H1 (cell line): ENCODE results near the gene CENPP. TPM values are rescaled to one million over a fixed set of nuclear protein-coding genes. Genes with fewer than 3 reads are reported as not detected.

ENCODE experiments used
- CTCF ChIA-PET: fragments of 300-600 bp; sonication (Branson Sonifier 250); formaldehyde crosslinking; loops from one replicate; lab custom pipeline; 2021; ENCODE audit not compliant: partially characterized antibody; lab: Charles Lee
- POLR2A ChIA-PET: fragments of 300-600 bp; sonication (Branson Sonifier 250); formaldehyde crosslinking; loops from one replicate; lab custom pipeline; 2021; ENCODE audit warnings: inconsistent platforms; ENCODE audit not compliant: partially characterized antibody; lab: Charles Lee
- DNase-seq, 2 experiments: peaks; one replicate each; pipeline versions ENCODE4 v3.0.0 to v3.0.0-alpha.2; 2010 to 2022; ENCODE audit warnings: low spot score in 2 of 2, low read depth in 1 of 2, mixed read lengths in 1 of 2
- FAIRE-seq: peaks from 2 replicates; lab custom pipeline; 2011; peaks lifted over from hg19 to GRCh38; lab: Jason Lieb, UNC
- H2AFZ ChIP-seq: 2 replicates; pipeline ENCODE4 v1.8.1; 2012; ENCODE audit warnings: low read length, inconsistent platforms
- H2AK5ac ChIP-seq: 2 replicates; pipeline ENCODE4 v1.6.1; 2013; ENCODE audit warnings: low read depth, low read length
- H2BK120ac ChIP-seq: replicated peaks from 2 replicates; pipeline ENCODE3; 2013; ENCODE audit warnings: low read depth, low read length, inconsistent platforms
- H2BK12ac ChIP-seq: 2 replicates; pipeline ENCODE4 v1.6.1; 2013; ENCODE audit warnings: low read depth, low read length
- H2BK15ac ChIP-seq: 2 replicates; pipeline ENCODE4 v1.6.1; 2013; ENCODE audit warnings: low read length
- H2BK20ac ChIP-seq: 2 replicates; pipeline ENCODE4 v1.6.1; 2013; ENCODE audit warnings: low read length
- H2BK5ac ChIP-seq: 2 replicates; pipeline ENCODE4 v1.6.1; 2013; ENCODE audit warnings: low read depth, low read length
- H3K14ac ChIP-seq: 2 replicates; pipeline ENCODE4 v1.6.1; 2013; ENCODE audit warnings: inconsistent platforms; ENCODE audit not compliant: insufficient read length
- H3K18ac ChIP-seq: 2 replicates; pipeline ENCODE4 v1.6.1; 2013; ENCODE audit warnings: low read length; ENCODE audit errors: extremely low read depth
- H3K23ac ChIP-seq: 2 replicates; pipeline ENCODE4 v1.6.1; 2013; ENCODE audit warnings: inconsistent platforms; ENCODE audit not compliant: insufficient read length
- H3K23me2 ChIP-seq: 2 replicates; pipeline ENCODE4 v1.6.1; 2013; ENCODE audit warnings: low read depth, low read length
- H3K27ac ChIP-seq: 2 replicates; pipeline ENCODE4 v1.6.1; 2011; ENCODE audit warnings: low read depth, low read length, inconsistent platforms
- H3K27me3 ChIP-seq, 4 experiments: replicated peaks in 1 of 4; 1 replicate in 1 of 4; 2 replicates in 3 of 4; pipeline versions ENCODE4 v1.6.1 to v1.8.1; 2011 to 2013; ENCODE audit warnings: low read length in 3 of 4, mild to moderate bottlenecking in 3 of 4, inconsistent platforms in 2 of 4, mixed read lengths in 2 of 4, moderate library complexity in 1 of 4; ENCODE audit not compliant: control insufficient read depth in 3 of 4, insufficient read depth in 3 of 4; ENCODE audit errors: extremely low read depth in 1 of 4
- H3K36me3 ChIP-seq, 4 experiments: 2 replicates each; pipeline versions ENCODE4 v1.6.1 to v1.8.1; 2011 to 2013; ENCODE audit warnings: mild to moderate bottlenecking in 4 of 4, low read length in 3 of 4, moderate library complexity in 2 of 4, control low read depth in 1 of 4, inconsistent platforms in 1 of 4; ENCODE audit not compliant: insufficient read depth in 4 of 4, control insufficient read depth in 2 of 4
- H3K4ac ChIP-seq: replicated peaks from 2 replicates; pipeline ENCODE3; 2013; ENCODE audit warnings: low read length, low read depth, mixed read lengths, inconsistent platforms; ENCODE audit not compliant: insufficient read length
- H3K4me1 ChIP-seq, 4 experiments: replicated peaks in 1 of 4; 1 replicate in 1 of 4; 2 replicates in 3 of 4; pipeline versions ENCODE4 v1.6.1 to v1.8.1; 2011 to 2013; ENCODE audit warnings: low read length in 3 of 4, inconsistent platforms in 2 of 4, mixed read lengths in 1 of 4; ENCODE audit not compliant: insufficient read depth in 4 of 4, control insufficient read depth in 3 of 4
- H3K4me2 ChIP-seq, 2 experiments: 2 replicates each; pipeline versions ENCODE4 v1.6.1 to v1.8.1; 2011 to 2013; ENCODE audit warnings: low read depth in 2 of 2, low read length in 2 of 2, control low read depth in 1 of 2, inconsistent platforms in 1 of 2, mild to moderate bottlenecking in 1 of 2; ENCODE audit not compliant: insufficient read depth in 1 of 2
- H3K4me3 ChIP-seq, 4 experiments: fragments of 200-600, 300-600 bp in 1 of 4; sonication (generic), shearing (Covaris generic), sonication (Bioruptor Twin) in 1 of 4; 2 replicates each; pipeline versions ENCODE4 v1.5.1 to v1.8.1; 2011 to 2016; ENCODE audit warnings: low read length in 4 of 4, low read depth in 3 of 4, control low read depth in 2 of 4, inconsistent platforms in 2 of 4, mild to moderate bottlenecking in 2 of 4, mixed read lengths in 1 of 4, moderate library complexity in 1 of 4; ENCODE audit not compliant: insufficient read depth in 2 of 4; ENCODE audit errors: extremely low read depth in 1 of 4
- H3K56ac ChIP-seq: replicated peaks from 2 replicates; pipeline ENCODE3; 2013; ENCODE audit warnings: low read depth, mild to moderate bottlenecking, mixed read lengths, low read length, inconsistent platforms; ENCODE audit not compliant: insufficient read length
- H3K79me1 ChIP-seq: 2 replicates; pipeline ENCODE4 v1.6.1; 2013; ENCODE audit warnings: low read depth, low read length, control low read depth
- H3K79me2 ChIP-seq, 2 experiments: 2 replicates each; pipeline versions ENCODE4 v1.6.1 to v1.8.1; 2012 to 2013; ENCODE audit warnings: low read length in 2 of 2, mild to moderate bottlenecking in 2 of 2, inconsistent platforms in 1 of 2; ENCODE audit not compliant: insufficient read depth in 2 of 2, control insufficient read depth in 1 of 2
- H3K9ac ChIP-seq, 4 experiments: replicated peaks in 1 of 4; 1 replicate in 1 of 4; 2 replicates in 3 of 4; pipeline versions ENCODE4 v1.6.1 to v1.8.1; 2011 to 2013; ENCODE audit warnings: low read depth in 3 of 4, low read length in 3 of 4, control low read depth in 2 of 4, mild to moderate bottlenecking in 2 of 4, moderate library complexity in 2 of 4, inconsistent platforms in 1 of 4; ENCODE audit errors: extremely low read depth in 1 of 4
- H3K9me3 ChIP-seq, 2 experiments: 2 replicates each; pipeline versions ENCODE4 v1.6.1 to v1.8.1; 2012 to 2013; ENCODE audit warnings: mild to moderate bottlenecking in 2 of 2, moderate library complexity in 2 of 2, control low read depth in 1 of 2, inconsistent platforms in 1 of 2, low read depth in 1 of 2, low read length in 1 of 2, mixed read lengths in 1 of 2; ENCODE audit not compliant: insufficient read depth in 2 of 2
- H4K20me1 ChIP-seq, 2 experiments: replicated peaks in 1 of 2; 2 replicates each; pipeline versions ENCODE3 to v1.8.1; 2011 to 2013; ENCODE audit warnings: inconsistent platforms in 2 of 2, low read length in 2 of 2, mild to moderate bottlenecking in 1 of 2; ENCODE audit not compliant: insufficient read depth in 2 of 2, control insufficient read depth in 1 of 2
- H4K5ac ChIP-seq: 2 replicates; pipeline ENCODE4 v1.6.1; 2013; ENCODE audit warnings: low read length, low read depth, mixed read lengths, inconsistent platforms; ENCODE audit not compliant: insufficient read length
- H4K8ac ChIP-seq: 2 replicates; pipeline ENCODE4 v1.8.0; 2013; ENCODE audit warnings: mild to moderate bottlenecking, moderate library complexity, low read length, inconsistent platforms; ENCODE audit not compliant: insufficient read depth; ENCODE audit errors: extremely low read depth
- H4K91ac ChIP-seq: replicated peaks from 2 replicates; pipeline ENCODE3; 2013; ENCODE audit warnings: low read length, mixed read lengths, inconsistent platforms; ENCODE audit not compliant: insufficient read length
- CREB1 ChIP-seq: IDR thresholded peaks from 2 replicates; pipeline ENCODE4 v1.6.1; 2012; ENCODE audit warnings: inconsistent platforms
- KDM1A ChIP-seq: fragments of 200-600, 300-600 bp; sonication (generic); IDR thresholded peaks from 2 replicates; pipeline ENCODE4 v1.7.1; 2016; ENCODE audit warnings: mild to moderate bottlenecking, low read length, borderline replicate concordance
- RBBP5 ChIP-seq: IDR thresholded peaks from 2 replicates; pipeline ENCODE4 v1.7.1; 2012; ENCODE audit warnings: low read depth, mild to moderate bottlenecking, inconsistent platforms, low read length, moderate library complexity, borderline replicate concordance
- WGBS, 2 experiments: shearing (Covaris generic) in 1 of 2; methylation state at CpG; one replicate each; pipeline versions ENCODE4 v1.1.6 to v1.1.7; 2013 to 2015; ENCODE audit warnings: low lambda C conversion rate in 2 of 2, mixed read lengths in 2 of 2, inconsistent platforms in 1 of 2, low coverage in 1 of 2, missing lambda C conversion rate in 1 of 2; ENCODE audit not compliant: insufficient replicate concordance in 2 of 2, insufficient coverage in 1 of 2, insufficient read length in 1 of 2; ENCODE audit errors: extremely low coverage in 1 of 2, missing lambda C conversion rate in 1 of 2; 5-methylcytosine and 5-hydroxymethylcytosine counted together
- polyA plus RNA-seq, 7 experiments: library from polyadenylated mRNA; depleted of rRNA in 3 of 7; stranded (reverse) in 5 of 7; unstranded in 2 of 7; fragments of >200 nt in 5 of 7; fragments of 200-250 nt in 2 of 7; gene quantifications; 1 replicate in 5 of 7; 2 replicates in 1 of 7; 4 replicates in 1 of 7; pipeline versions ENCODE4 v1.2.1 to v1.2.3, GENCODE V29; 2011 to 2013; ENCODE audit warnings: missing spikeins in 2 of 7, mixed read lengths in 2 of 7
- total RNA-seq: library from RNA; stranded (reverse); fragmentation: NEBNext Ultra II Directional; extraction: Animal tissue kit (Norgen Biotek cat#: 25700); gene quantifications from 2 replicates; pipeline ENCODE4 v1.2.1, GENCODE V29; 2021

CENPP gene
- total and polyA plus RNA-seq, 2 of the 8 experiments (the other 6 are each of a cell fraction or from before 2014, with no cell fraction given) = 2.7 to 10.8 TPM

DNA sequence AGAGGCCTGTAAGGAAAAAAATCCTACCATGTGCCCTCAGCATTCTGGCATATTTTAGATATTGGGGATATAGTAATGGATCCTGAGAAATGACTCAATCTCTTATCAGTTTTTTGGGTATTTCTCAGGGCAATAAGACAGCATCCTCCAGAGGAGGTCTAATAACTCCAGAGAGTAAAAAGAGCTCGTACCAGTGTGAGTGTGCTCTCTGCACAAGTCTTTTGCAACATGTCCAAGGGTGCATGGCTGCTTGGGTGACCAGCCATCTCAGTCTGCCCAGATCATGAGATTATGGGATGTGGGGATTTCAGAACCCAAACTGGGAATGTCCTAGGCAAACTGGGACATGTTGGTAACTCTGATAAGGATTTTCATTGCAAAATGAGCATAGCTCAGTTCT lies 141.3 kb downstream of the CENPP start:
- Histone ChIP-seq H3K79me2 (no peaks in the 10 kb centered on the region), H3K9ac (no peak overlapping the region), H2BK120ac (no peak overlapping the region), H3K4ac (no peak overlapping the region), H3K23me2 (no peaks in the 10 kb centered on the region), H4K91ac (no peak overlapping the region), H2BK5ac (no peak overlapping the region), H2BK15ac (no peak overlapping the region), H2BK20ac (no peak overlapping the region), H3K4me1 (no peaks in the 10 kb centered on the region), H4K8ac (no peak overlapping the region), H3K79me1 (no peaks in the 10 kb centered on the region), H2AK5ac (no peak overlapping the region), H4K20me1 (no peaks in the 10 kb centered on the region), H3K18ac (no peak overlapping the region), H2AFZ (no peak overlapping the region)
- CTCF ChIA-PET = interaction anchor here (2.0 kb wide), 1 partner anchor 14 kb away, joined by 5 read pairs; no protein-coding TSS in a partner anchor
- FAIRE-seq = no peak
- TF ChIP-seq RBBP5 = no peak
- TF ChIP-seq KDM1A = no peak
- TF ChIP-seq CREB1 = no peak
- TF ChIP-seq, all 59 proteins: peak for 0
- Histone ChIP-seq H3K23ac (no peak overlapping the region), H3K56ac (no peak overlapping the region), H3K4me2 (no peak overlapping the region), H3K14ac (no peak overlapping the region), H3K27me3 (no peaks in the 10 kb centered on the region), H3K4me3 (no peak overlapping the region), H3K27ac (no peak overlapping the region), H3K9me3 (no peaks in the 10 kb centered on the region), H3K36me3 (no peaks in the 10 kb centered on the region), H2BK12ac (no peak overlapping the region), H4K5ac (no peak overlapping the region)
- DNase-seq = no peak
- POLR2A ChIA-PET = no interaction called here
- WGBS, 2 experiments = 90% methylated on average over 1 of the region's 1 CpG; no CpG with 5 or more reads in 1 of the 2 experiments
